HG02798 (cell line): ENCODE data around the gene GAL3ST2.
"Not testable (repeated sequence)": the region's sequence is repeated elsewhere in the genome, so short reads cannot be mapped to it uniquely, and the experiment has no call there.

Experiments used
- ATAC-seq: cut with Tn5 transposase; IDR thresholded peaks from one replicate; pipeline ENCODE4 v1.9.1; 2021; ENCODE audit warnings: mild to moderate bottlenecking; ENCODE audit not compliant: unreplicated experiment, poor library complexity

GAL3ST2 gene

GRCh38 chr2:241803387-241804325 lies 27.0 kb downstream of the GAL3ST2 start:
- ATAC-seq, result peak; percentile 50

GRCh38 chr2:241804326-241805229 lies 28.0 kb downstream of the GAL3ST2 start:
- no peak for ATAC-seq

DNA sequence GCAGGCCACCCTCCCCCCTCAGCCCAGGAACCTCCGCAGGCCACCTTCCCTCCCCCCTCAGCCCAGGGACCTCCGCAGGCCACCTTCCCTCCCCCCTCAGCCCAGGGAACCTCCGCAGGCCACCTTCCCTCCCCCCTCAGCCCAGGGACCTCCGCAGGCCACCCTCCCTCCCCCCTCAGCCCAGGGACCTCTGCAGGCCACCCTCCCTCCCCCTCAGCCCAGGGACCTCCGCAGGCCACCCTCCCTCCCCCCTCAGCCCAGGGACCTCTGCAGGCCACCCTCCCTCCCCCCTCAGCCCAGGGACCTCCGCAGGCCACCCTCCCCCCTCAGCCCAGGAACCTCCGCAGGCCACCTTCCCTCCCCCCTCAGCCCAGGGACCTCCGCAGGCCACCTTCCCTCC lies 29.6 kb downstream of the GAL3ST2 start:
- ATAC-seq, result not testable (repeated sequence)

- ATAC-seq, result no peak
These were observed 31.6 kb downstream of the GAL3ST2 start for GRCh38 chr2:241808051-241808720.

GRCh38 chr2:241808721-241809382 lies 32.2 kb downstream of the GAL3ST2 start, which contains the start of gene NEU4:
Gene NEU4, plus strand, starts transcription at chr2:241809193. Its CDS starts 5,292 bp downstream, at chr2:241814485.
- no peak for ATAC-seq

DNA sequence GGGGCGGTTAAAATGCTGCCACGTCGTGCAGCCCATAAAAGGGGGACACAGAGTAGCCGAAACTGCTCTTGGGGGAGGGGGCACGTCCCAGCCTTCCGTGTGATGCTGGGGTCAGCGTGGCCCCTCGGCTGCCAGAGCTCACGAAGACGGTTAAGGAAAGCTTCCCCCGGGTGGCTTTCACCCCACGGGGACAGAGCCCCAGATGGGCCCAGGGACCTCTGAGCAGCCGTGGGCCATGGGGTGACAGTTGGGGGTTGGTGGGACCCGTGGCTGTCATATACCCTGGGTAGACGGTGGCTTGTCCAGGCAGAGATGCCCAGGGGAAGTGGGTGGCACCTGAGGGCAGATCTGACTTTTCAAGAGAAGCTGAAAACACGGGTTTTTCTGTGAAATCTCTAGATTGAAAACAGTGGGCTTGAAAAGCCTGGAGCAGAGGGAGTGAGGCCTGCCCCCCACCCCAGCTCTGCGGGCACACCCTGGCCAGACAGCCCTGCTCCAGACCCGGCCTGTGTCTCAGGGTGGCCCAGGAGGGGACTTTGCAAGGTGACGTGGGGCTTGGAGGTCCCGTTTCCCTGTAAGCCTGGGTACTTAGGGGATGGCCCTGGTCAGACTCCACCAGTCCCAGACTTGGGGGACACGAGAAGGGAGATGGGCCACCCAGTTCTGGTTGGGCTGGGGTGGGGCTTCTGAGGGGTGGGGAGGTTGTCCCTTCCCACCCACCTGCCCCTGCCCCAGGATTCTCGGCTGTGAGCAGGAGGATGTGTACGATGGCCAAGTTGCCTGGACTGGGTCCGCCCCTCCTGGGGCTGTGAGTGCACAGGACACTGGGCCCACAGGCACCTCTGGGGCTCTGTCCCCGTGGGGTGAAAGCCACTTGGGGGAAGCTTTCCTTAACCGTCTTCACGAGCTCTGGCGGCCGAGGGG lies 33.0 kb downstream of the GAL3ST2 start:
- ATAC-seq, result no peak

DNA sequence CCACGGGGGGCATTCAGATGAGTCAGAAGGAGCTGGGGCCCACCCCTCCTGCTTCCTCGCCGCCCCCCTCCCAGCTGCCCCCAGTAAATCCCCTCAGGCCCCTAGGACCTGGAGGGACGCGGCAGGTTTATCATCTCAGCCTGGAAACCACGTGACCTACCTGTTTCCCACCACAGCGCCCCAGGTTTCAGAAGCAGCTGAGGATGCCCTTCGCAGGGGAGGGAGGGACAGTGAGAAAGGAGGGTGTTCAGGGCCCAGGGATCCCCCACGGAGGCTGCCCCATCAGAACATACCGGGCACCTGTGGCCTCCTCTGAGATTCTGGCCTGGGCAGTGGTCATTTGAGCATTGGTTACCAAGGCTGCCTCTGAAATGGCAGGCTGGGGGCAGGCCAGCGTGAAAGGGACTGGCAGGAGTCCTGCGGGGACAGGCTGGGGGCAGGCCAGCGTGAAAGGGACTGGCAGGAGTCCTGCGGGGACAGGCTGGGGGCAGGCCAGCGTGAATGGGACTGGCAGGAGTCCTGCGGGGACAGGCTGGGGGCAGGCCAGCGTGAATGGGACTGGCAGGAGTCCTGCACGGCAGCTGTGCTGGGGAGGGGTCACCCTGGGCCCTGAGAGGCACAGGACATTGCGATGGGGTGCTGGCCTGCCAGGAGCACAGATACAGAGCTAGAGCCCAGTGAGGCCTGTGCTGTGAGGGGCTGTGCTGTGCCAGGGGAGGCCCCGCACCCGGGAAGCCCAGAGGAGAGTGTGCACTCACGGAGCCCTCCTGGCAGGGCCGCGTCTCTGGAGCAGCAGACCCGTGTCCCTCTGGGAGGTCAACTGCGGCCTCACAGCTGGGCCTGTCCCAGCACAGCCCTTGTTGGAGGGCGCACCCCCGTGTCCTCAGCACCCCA lies 33.9 kb downstream of the GAL3ST2 start:
- ATAC-seq, result no peak

GRCh38 chr2:241811201-241811951 lies 34.8 kb downstream of the GAL3ST2 start:
- ATAC-seq, result no peak

- no peak for ATAC-seq
These were observed 35.5 kb downstream of the GAL3ST2 start for GRCh38 chr2:241811952-241812729.

DNA sequence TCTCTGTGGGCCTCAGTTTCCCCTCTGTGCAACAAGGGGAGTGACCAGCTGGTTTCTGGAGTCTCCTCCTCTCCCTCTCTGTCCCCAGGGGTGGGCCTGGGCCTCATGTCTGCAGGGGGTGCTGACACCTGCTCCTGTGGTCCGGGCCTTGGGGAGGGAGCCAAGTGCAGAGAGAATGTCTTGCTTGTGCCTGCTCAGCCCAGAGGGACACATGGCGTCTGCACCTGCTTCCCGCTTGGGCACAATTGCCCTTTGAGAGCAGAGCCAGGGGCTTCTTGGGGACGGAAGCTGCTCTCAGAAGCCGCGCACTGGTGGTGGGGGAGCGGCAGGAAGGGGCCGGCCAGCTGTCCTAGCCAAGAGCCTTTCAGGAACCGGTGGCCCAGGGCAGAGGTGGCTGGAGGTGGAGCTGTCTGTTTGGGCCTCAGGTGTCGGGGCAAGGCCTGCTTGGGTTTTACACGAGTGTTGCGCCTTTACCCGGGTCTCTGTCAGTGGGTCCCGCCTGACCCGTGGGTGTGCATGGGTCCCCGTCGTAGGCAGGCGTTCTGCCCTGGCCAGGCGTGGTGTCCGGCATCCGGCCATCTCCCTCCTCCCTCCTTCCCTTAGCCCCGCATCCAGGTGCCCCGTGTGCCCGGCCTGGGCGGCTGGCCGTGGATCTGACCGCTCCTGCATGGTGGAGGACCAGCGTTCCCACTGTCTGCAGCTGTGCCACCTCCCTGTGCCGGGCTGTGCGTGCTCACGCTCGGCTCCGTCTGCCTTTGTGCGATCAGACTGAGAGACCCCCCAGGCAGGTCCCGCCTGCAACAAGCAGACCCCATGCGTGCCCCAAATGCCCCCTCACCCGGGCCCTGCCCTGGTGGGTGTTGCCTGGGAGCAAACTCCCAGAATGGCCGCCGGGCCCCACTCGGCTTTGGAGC lies 36.4 kb downstream of the GAL3ST2 start:
- ATAC-seq, result no peak

GRCh38 chr2:241813644-241814392 lies 37.2 kb downstream of the GAL3ST2 start:
- ATAC-seq, result no peak

DNA sequence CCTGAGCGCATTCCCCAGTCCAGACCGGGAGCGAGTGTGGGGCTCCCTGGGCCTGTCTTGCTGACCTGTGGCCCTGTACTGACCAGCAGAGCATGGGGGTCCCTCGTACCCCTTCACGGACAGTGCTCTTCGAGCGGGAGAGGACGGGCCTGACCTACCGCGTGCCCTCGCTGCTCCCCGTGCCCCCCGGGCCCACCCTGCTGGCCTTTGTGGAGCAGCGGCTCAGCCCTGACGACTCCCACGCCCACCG lies 37.7 kb downstream of the GAL3ST2 start:
- no peak for ATAC-seq

GRCh38 chr2:241814643-241815476 lies 38.2 kb downstream of the GAL3ST2 start:
- ATAC-seq, result no peak
